Measurements from ENCODE around the gene NYAP2.

Gene NYAP2

GRCh38 chr2:225598426-225598825 is 198.9 kb downstream of the NYAP2 start:
- no peaks in the 10 kb centered on the region for H3K4me1 ChIP-seq (ENCODE audit: insufficient read depth, low read length, poor library complexity, severe bottlenecking)

DNA sequence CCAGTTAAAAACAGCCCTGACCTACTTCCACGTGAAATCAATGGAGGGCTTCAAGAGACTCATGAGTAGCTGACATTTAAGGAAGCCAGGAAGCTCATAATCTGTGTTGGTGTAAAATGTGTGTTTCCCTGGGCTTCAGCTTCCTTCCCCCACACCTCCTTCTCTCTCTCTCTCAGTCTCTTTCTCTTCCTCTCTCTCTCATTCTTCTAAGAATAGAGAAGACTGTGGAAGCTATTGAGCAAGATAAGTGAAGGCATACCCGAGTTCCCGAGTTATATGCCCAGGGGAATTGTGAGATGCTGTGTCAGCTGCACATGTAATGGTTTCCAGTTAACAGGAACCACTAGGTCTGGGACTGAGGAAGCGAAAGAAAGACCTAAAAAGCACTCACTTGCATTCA is 199.4 kb downstream of the NYAP2 start:
- H2AFZ ChIP-seq (ENCODE audit: low read length) = no peak overlapping the region
- no peak overlapping the region for H3K9ac ChIP-seq (ENCODE audit: low read depth, low read length, poor library complexity, severe bottlenecking)

More at GRCh38 chr2:225598426-225598825, 198.9 kb downstream of the NYAP2 start:
- Histone ChIP-seq H3K9me2 (replicated peaks; ENCODE audit: low read depth, low read length) (no peaks in the 10 kb centered on the region), H3K79me2 (ENCODE audit: insufficient read depth, low read length) (no peaks in the 10 kb centered on the region), H3K9ac (ENCODE audit: low read depth, low read length, poor library complexity, severe bottlenecking) (no peak overlapping the region), H3K27me3 (ENCODE audit: insufficient read depth, low read length, poor library complexity, severe bottlenecking) (no peaks in the 10 kb centered on the region), H3K36me3 (ENCODE audit: insufficient read depth, low read length) (no peaks in the 10 kb centered on the region), H4K20me1 (ENCODE audit: insufficient read depth, low read length, poor library complexity, severe bottlenecking) (no peaks in the 10 kb centered on the region), H3K9me3 (ENCODE audit: insufficient read depth, low read depth, low read length) (no peaks in the 10 kb centered on the region), H2AFZ (ENCODE audit: low read length) (no peak overlapping the region), H3F3A (ENCODE audit: low read depth) (no peaks in the 10 kb centered on the region), H3K4me3 (ENCODE audit: low read length, poor library complexity, severe bottlenecking) (no peak overlapping the region), H3K4me2 (ENCODE audit: low read depth, low read length, poor library complexity, severe bottlenecking) (no peak overlapping the region)
- TF ChIP-seq, protein P1, sequence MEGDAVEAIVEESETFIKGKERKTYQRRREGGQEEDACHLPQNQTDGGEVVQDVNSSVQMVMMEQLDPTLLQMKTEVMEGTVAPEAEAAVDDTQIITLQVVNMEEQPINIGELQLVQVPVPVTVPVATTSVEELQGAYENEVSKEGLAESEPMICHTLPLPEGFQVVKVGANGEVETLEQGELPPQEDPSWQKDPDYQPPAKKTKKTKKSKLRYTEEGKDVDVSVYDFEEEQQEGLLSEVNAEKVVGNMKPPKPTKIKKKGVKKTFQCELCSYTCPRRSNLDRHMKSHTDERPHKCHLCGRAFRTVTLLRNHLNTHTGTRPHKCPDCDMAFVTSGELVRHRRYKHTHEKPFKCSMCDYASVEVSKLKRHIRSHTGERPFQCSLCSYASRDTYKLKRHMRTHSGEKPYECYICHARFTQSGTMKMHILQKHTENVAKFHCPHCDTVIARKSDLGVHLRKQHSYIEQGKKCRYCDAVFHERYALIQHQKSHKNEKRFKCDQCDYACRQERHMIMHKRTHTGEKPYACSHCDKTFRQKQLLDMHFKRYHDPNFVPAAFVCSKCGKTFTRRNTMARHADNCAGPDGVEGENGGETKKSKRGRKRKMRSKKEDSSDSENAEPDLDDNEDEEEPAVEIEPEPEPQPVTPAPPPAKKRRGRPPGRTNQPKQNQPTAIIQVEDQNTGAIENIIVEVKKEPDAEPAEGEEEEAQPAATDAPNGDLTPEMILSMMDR (conservative IDR thresholded peaks at IDR 0.05; ENCODE audit: low read length) = no peak
- TF ChIP-seq EZH2phosphoT487 (IDR thresholded peaks at IDR 0.05; ENCODE audit: borderline replicate concordance) = no peak

DNA sequence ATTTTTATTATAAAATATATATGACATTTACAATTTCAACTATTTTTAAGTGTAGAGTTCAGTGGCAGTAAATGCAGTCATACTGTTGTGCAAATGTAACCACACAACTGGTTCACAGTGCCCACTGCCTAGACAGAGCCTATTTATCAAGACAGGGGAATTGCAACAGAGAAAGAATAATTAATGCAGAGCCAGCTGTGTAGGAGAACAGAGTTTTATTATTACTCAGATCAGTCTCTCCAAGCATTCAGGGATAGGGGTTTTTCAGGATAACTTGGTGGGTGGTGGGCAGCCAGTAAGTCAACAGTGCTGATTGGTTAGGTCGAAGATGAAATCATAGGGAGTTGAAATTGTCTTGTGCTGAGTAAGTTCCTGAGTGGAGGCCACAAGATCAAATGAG is 200.3 kb downstream of the NYAP2 start:
- Histone ChIP-seq H3K27me3 (ENCODE audit: insufficient read depth, low read length, poor library complexity, severe bottlenecking) (no peaks in the 10 kb centered on the region), H3K4me3 (ENCODE audit: low read length, poor library complexity, severe bottlenecking) (no peak overlapping the region), H3K9me2 (replicated peaks; ENCODE audit: low read depth, low read length) (no peaks in the 10 kb centered on the region), H2AFZ (ENCODE audit: low read length) (no peak overlapping the region), H3K36me3 (ENCODE audit: insufficient read depth, low read length) (no peaks in the 10 kb centered on the region), H3K4me1 (ENCODE audit: insufficient read depth, low read length, poor library complexity, severe bottlenecking) (no peaks in the 10 kb centered on the region), H3F3A (ENCODE audit: low read depth) (no peaks in the 10 kb centered on the region), H4K20me1 (ENCODE audit: insufficient read depth, low read length, poor library complexity, severe bottlenecking) (no peaks in the 10 kb centered on the region), H3K9me3 (ENCODE audit: insufficient read depth, low read depth, low read length) (no peaks in the 10 kb centered on the region), H3K4me2 (ENCODE audit: low read depth, low read length, poor library complexity, severe bottlenecking) (no peak overlapping the region), H3K9ac (ENCODE audit: low read depth, low read length, poor library complexity, severe bottlenecking) (no peak overlapping the region), H3K79me2 (ENCODE audit: insufficient read depth, low read length) (no peaks in the 10 kb centered on the region)
- TF ChIP-seq EZH2phosphoT487 (IDR thresholded peaks at IDR 0.05; ENCODE audit: borderline replicate concordance) = no peak
- TF ChIP-seq, protein P1 (conservative IDR thresholded peaks at IDR 0.05; ENCODE audit: low read length) = no peak

More for the DNA sequence above, 199.4 kb downstream of the NYAP2 start:
- H4K20me1 ChIP-seq (ENCODE audit: insufficient read depth, low read length, poor library complexity, severe bottlenecking) = no peaks in the 10 kb centered on the region
- H3K4me2 ChIP-seq (ENCODE audit: low read depth, low read length, poor library complexity, severe bottlenecking) = no peak overlapping the region
- no peaks in the 10 kb centered on the region for H3K9me3 ChIP-seq (ENCODE audit: insufficient read depth, low read depth, low read length)
- no peaks in the 10 kb centered on the region for H3K27me3 ChIP-seq (ENCODE audit: insufficient read depth, low read length, poor library complexity, severe bottlenecking)
- H3K4me1 ChIP-seq (ENCODE audit: insufficient read depth, low read length, poor library complexity, severe bottlenecking) = no peaks in the 10 kb centered on the region
- H3K36me3 ChIP-seq (ENCODE audit: insufficient read depth, low read length) = no peaks in the 10 kb centered on the region
- TF ChIP-seq EZH2phosphoT487 (IDR thresholded peaks at IDR 0.05; ENCODE audit: borderline replicate concordance) = no peak
- TF ChIP-seq, protein P1 (conservative IDR thresholded peaks at IDR 0.05; ENCODE audit: low read length) = no peak
- H3K4me3 ChIP-seq (ENCODE audit: low read length, poor library complexity, severe bottlenecking) = no peak overlapping the region
- no peaks in the 10 kb centered on the region for H3F3A ChIP-seq (ENCODE audit: low read depth)
- H3K79me2 ChIP-seq (ENCODE audit: insufficient read depth, low read length) = no peaks in the 10 kb centered on the region
- no peaks in the 10 kb centered on the region for H3K9me2 ChIP-seq (replicated peaks; ENCODE audit: low read depth, low read length)
